ENCODE data around the gene MTUS2.

DNA sequence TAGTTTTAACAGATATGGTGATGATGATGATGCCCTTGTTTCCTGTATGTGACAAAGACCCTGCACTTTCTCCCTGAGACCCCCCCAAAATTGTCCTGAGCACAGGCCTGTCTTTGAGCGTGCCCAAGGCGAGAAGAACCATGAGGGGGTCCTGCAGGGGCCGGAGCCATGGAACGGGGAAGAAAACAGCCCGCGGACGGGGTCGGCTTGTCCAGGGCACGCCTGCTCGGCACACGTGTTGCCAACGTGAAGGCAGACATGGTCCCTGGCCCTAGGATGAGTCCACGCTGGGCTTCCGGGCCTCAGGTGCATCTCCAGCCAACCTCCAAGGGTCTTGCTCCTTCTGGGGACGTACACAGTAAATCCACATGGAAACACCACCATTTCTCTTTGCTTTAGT lies 684.6 kb downstream of the MTUS2 start:
- TF ChIP-seq, protein P1, sequence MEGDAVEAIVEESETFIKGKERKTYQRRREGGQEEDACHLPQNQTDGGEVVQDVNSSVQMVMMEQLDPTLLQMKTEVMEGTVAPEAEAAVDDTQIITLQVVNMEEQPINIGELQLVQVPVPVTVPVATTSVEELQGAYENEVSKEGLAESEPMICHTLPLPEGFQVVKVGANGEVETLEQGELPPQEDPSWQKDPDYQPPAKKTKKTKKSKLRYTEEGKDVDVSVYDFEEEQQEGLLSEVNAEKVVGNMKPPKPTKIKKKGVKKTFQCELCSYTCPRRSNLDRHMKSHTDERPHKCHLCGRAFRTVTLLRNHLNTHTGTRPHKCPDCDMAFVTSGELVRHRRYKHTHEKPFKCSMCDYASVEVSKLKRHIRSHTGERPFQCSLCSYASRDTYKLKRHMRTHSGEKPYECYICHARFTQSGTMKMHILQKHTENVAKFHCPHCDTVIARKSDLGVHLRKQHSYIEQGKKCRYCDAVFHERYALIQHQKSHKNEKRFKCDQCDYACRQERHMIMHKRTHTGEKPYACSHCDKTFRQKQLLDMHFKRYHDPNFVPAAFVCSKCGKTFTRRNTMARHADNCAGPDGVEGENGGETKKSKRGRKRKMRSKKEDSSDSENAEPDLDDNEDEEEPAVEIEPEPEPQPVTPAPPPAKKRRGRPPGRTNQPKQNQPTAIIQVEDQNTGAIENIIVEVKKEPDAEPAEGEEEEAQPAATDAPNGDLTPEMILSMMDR (IDR thresholded peaks at IDR 0.05; ENCODE audit: insufficient read depth, low read length, poor library complexity, severe bottlenecking) = no peak
- TF ChIP-seq EZH2phosphoT487 (conservative IDR thresholded peaks at IDR 0.05; ENCODE audit: low read length) = no peak

All from SU-DHL-6 (cell line).